Measurements from ENCODE around the gene SEMA3B. TPM values are rescaled to one million over a fixed set of nuclear protein-coding genes. Genes with fewer than 3 reads are reported as not detected.

The SEMA3B gene
- total and polyA plus RNA-seq, 9 of the 15 experiments (the other 6 are each of a cell fraction or from before 2014, with no cell fraction given): 0.03 to 1.8 (median 0.55) TPM; not detected in 1

GRCh38 chr3:50321336-50322114 is 52.6 kb downstream of the SEMA3B start (continued):
- peak; percentile 56; the same call in 1 of the 2 replicates for TF ChIP-seq NFIC (IDR thresholded peaks at IDR 0.05)
- TF ChIP-seq SIX5 (IDR thresholded peaks at IDR 0.05; ENCODE audit: borderline replicate concordance in 1 of 2, insufficient read depth in 1 of 2, low read depth in 1 of 2, low read length in 2 of 2): peak; percentile 17 to 36; a peak in 2 of 4 replicates
- TF ChIP-seq ZNF778 (CRISPR knock-in tag; IDR thresholded peaks at IDR 0.05): no peak
- 0 out of 2 replicates have a peak, but pooled peaks have one; percentile 7 for TF ChIP-seq MXI1 (IDR thresholded peaks at IDR 0.05; ENCODE audit: low read depth, low read length)
- TF ChIP-seq BCLAF1 (IDR thresholded peaks at IDR 0.05; ENCODE audit: borderline replicate concordance in 1 of 2, control insufficient read depth in 1 of 2, low read depth in 2 of 2, low read length in 1 of 2): peak in 1 of 2 experiments; percentile 96; a peak in 2 of 4 replicates
- peak; percentile 77 for TF ChIP-seq SAP30 (IDR thresholded peaks at IDR 0.05; ENCODE audit: borderline replicate concordance, insufficient read depth, low read depth, low read length, poor library complexity, severe bottlenecking)
- no peak for TF ChIP-seq ZNF76 (CRISPR knock-in tag; IDR thresholded peaks at IDR 0.05; ENCODE audit: borderline replicate concordance)
- no peak for TF ChIP-seq CBX2 (IDR thresholded peaks at IDR 0.05; ENCODE audit: insufficient read depth, low read length, poor library complexity, severe bottlenecking)
